GM23338 (cell line): ENCODE results near the gene STRIP1.

Source experiments
- CREB1 ChIP-seq: fragments of 250-450 bp; sonication (Bioruptor Pico); IDR thresholded peaks from 2 replicates; pipeline ENCODE4 v1.5.0; 2020; ENCODE audit warnings: low read depth, mild to moderate bottlenecking, moderate library complexity
- CTCF ChIP-seq, 2 experiments: fragments of 200-600 bp in 1 of 2; sonication (generic) in 1 of 2; conservative IDR thresholded peaks; 2 replicates each; pipeline versions ENCODE4 v1.5.1 to v1.6.1; 2016 to 2017; ENCODE audit warnings: antibody characterized with exemption in 2 of 2, low read depth in 2 of 2, mild to moderate bottlenecking in 2 of 2, moderate library complexity in 1 of 2
- EZH2 ChIP-seq: fragments of 200-600 bp; sonication (generic); IDR thresholded peaks from one replicate; pipeline ENCODE4 v1.8.0; 2017; ENCODE audit warnings: antibody characterized with exemption, mild to moderate bottlenecking, low read depth; ENCODE audit not compliant: unreplicated experiment
- EZH2phosphoT487 ChIP-seq: fragments of 200-600 bp; sonication (generic); IDR thresholded peaks from one replicate; pipeline ENCODE4 v1.8.1; 2018; ENCODE audit warnings: antibody characterized with exemption; ENCODE audit not compliant: unreplicated experiment
- JUNB ChIP-seq: IDR thresholded peaks from one replicate; pipeline ENCODE4 v1.6.1; 2016; ENCODE audit warnings: antibody characterized with exemption; ENCODE audit not compliant: unreplicated experiment
- POLR2AphosphoS5 ChIP-seq: IDR thresholded peaks from 2 replicates; pipeline ENCODE4 v1.6.1; 2016; ENCODE audit warnings: antibody characterized with exemption, low read depth
- REST ChIP-seq: IDR thresholded peaks from one replicate; pipeline ENCODE4 v1.6.1; 2018; ENCODE audit warnings: antibody characterized with exemption; ENCODE audit not compliant: unreplicated experiment
- ZNF331 ChIP-seq: fragments of 250-450 bp; sonication (Bioruptor Pico); IDR thresholded peaks from 2 replicates; pipeline ENCODE4 v1.5.0; 2020; ENCODE audit warnings: low read depth, mild to moderate bottlenecking, moderate library complexity

- no peak for TF ChIP-seq JUNB
- no peak for TF ChIP-seq CTCF (conservative IDR thresholded peaks at IDR 0.05; ENCODE audit: low read depth in 2 of 2)
- TF ChIP-seq POLR2AphosphoS5: no peak
- TF ChIP-seq EZH2phosphoT487: peak; percentile 65
- TF ChIP-seq REST: no peak
- TF ChIP-seq EZH2: no peak
- TF ChIP-seq CREB1 (CRISPR knock-in tag): no peak
- TF ChIP-seq ZNF331 (CRISPR knock-in tag): no peak
Measured at GRCh38 chr1:110083866-110084226, 49.4 kb downstream of the STRIP1 start.
